Measurements from ENCODE around the gene LRRC45.

The LRRC45 gene

GRCh38 chr17:82020572-82021106 lies 2.5 kb upstream of the LRRC45 start:
- DNase-seq: no peak

- peak; percentile 60 to 69 for DNase-seq
Measured at GRCh38 chr17:82021107-82021899, 1.8 kb upstream of the LRRC45 start.

- DNase-seq: peak in 1 of 2 experiments; percentile 31
Measured at GRCh38 chr17:82021900-82022309, 1.2 kb upstream of the LRRC45 start.

- no peak for DNase-seq
Measured at GRCh38 chr17:82022310-82022980, 660 bp upstream of the LRRC45 start, which contains the start of gene CENPX. TSS of gene CENPX (minus strand) at chr17:82022878. CDS start at chr17:82022861, 17 bp downstream.

- peak in 1 of 2 experiments; percentile 62 for DNase-seq
Measured at GRCh38 chr17:82023447-82024241, 539 bp downstream of the LRRC45 start.

- no peak for DNase-seq
Measured at GRCh38 chr17:82024859-82025258, 1.8 kb downstream of the LRRC45 start.

GRCh38 chr17:82025401-82026107 lies 2.4 kb downstream of the LRRC45 start:
- no peak for DNase-seq

- DNase-seq: no peak
Measured at GRCh38 chr17:82028246-82028645, 5.1 kb downstream of the LRRC45 start.

GRCh38 chr17:82028966-82029365 lies 5.9 kb downstream of the LRRC45 start:
- no peak for DNase-seq

- no peak for DNase-seq
Measured at GRCh38 chr17:82029391-82029790, 6.3 kb downstream of the LRRC45 start.

GRCh38 chr17:82029990-82030469 lies 6.9 kb downstream of the LRRC45 start:
- no peak for DNase-seq

GRCh38 chr17:82030470-82031302 lies 7.6 kb downstream of the LRRC45 start:
- DNase-seq: peak; percentile 79 to 84

GRCh38 chr17:82031303-82031884 lies 8.3 kb downstream of the LRRC45 start, which contains the start of gene RAC3:
TSS of gene RAC3 (plus strand) at chr17:82031678. CDS start at chr17:82031762, 84 bp downstream.
- peak; percentile 46 to 58 for DNase-seq

- peak; percentile 61 to 68 for DNase-seq
Measured at GRCh38 chr17:82031885-82032627, 9.0 kb downstream of the LRRC45 start.

GRCh38 chr17:82033359-82034085 lies 10.4 kb downstream of the LRRC45 start:
- no peak for DNase-seq

GRCh38 chr17:82034371-82035011 lies 11.4 kb downstream of the LRRC45 start:
- no peak for DNase-seq

- DNase-seq: no peak
Measured at GRCh38 chr17:82035488-82035887, 12.4 kb downstream of the LRRC45 start.

GRCh38 chr17:82035956-82036633 lies 13.0 kb downstream of the LRRC45 start:
- no peak for DNase-seq
